HepG2 (cell line): ENCODE results near the gene MYOM1. TPM values are rescaled to one million over a fixed set of nuclear protein-coding genes. Genes with fewer than 3 reads are reported as not detected.

Experiments used
- ATAC-seq: fragments of 200-7000 bp; cut with Tn5 transposase; 3 replicates; pipeline ENCODE4 v1.9.1; 2020; ENCODE audit warnings: mild to moderate bottlenecking, moderate library complexity
- BruUV-seq: library from RNA; stranded (reverse); fragments of 400-500 nt; replicated peaks from 2 replicates; lab custom pipeline; 2021; lab: Mats Ljungman, UMichigan
- CTCF ChIA-PET: fragments of 300-600 bp; formaldehyde crosslinking; extraction: SDS; loops from one replicate; lab custom pipeline; 2021; ENCODE audit warnings: low total read pairs, inconsistent platforms, low intra/inter-chr PET ratio; lab: Yijun Ruan, JAX
- POLR2A ChIA-PET: fragments of 350-600 bp; sonication (Branson Sonifier 250); formaldehyde crosslinking; loops from one replicate; lab custom pipeline; 2020; ENCODE audit warnings: antibody characterized with exemption, inconsistent platforms; lab: Yijun Ruan, JAX
- DNase-seq: peaks from one replicate; pipeline ENCODE4 v3.0.0-alpha.2; 2015; ENCODE audit warnings: low spot score
- FAIRE-seq: peaks from 3 replicates; lab custom pipeline; 2011; peaks lifted over from hg19 to GRCh38; lab: Jason Lieb, UNC
- H2AFZ ChIP-seq: one replicate; pipeline ENCODE4 v1.6.1; 2011; ENCODE audit warnings: low read length, inconsistent platforms
- H3K27ac ChIP-seq: fragments of 300-600 bp; 3 replicates; pipeline ENCODE4 v1.8.0; 2011; ENCODE audit warnings: mixed run types, mild to moderate bottlenecking, mixed read lengths, low read length, inconsistent platforms; ENCODE audit not compliant: insufficient read depth; ENCODE audit errors: extremely low read length
- H3K27me3 ChIP-seq, 2 experiments: fragments of 200-600 bp in 1 of 2; 2 replicates in 1 of 2; 3 replicates in 1 of 2; pipeline versions ENCODE4 v1.6.0 to v1.8.0; 2011; ENCODE audit warnings: low read length in 2 of 2, mild to moderate bottlenecking in 2 of 2, moderate library complexity in 2 of 2, inconsistent platforms in 1 of 2; ENCODE audit not compliant: insufficient read depth in 2 of 2, control insufficient read depth in 1 of 2
- H3K36me3 ChIP-seq, 2 experiments: fragments of 200-600 bp in 1 of 2; replicated peaks in 1 of 2; 2 replicates in 1 of 2; 3 replicates in 1 of 2; pipeline versions ENCODE4 v1.5.1 to v1.8.0; 2011; ENCODE audit warnings: low read length in 2 of 2, inconsistent platforms in 1 of 2; ENCODE audit not compliant: insufficient read depth in 2 of 2, control insufficient read depth in 1 of 2
- H3K4me1 ChIP-seq: 2 replicates; pipeline ENCODE4 v1.5.1; 2012; ENCODE audit warnings: low read length, inconsistent platforms; ENCODE audit not compliant: insufficient read depth
- H3K4me2 ChIP-seq: 2 replicates; pipeline ENCODE4 v1.6.0; 2011; ENCODE audit warnings: low read depth, low read length, inconsistent platforms
- H3K4me3 ChIP-seq, 3 experiments: fragments of 200-600 bp in 1 of 3; sonication (generic), shearing (Covaris generic) in 1 of 3; replicated peaks in 1 of 3; 2 replicates each; pipeline ENCODE4 v1.5.1; 2011 to 2016; ENCODE audit warnings: low read length in 3 of 3, inconsistent platforms in 2 of 3, low read depth in 2 of 3, mild to moderate bottlenecking in 2 of 3, control low read depth in 1 of 3, mixed read lengths in 1 of 3; ENCODE audit not compliant: insufficient read depth in 1 of 3
- H3K79me2 ChIP-seq: one replicate; pipeline ENCODE4 v1.6.1; 2011; ENCODE audit warnings: low read length, inconsistent platforms; ENCODE audit not compliant: insufficient read depth
- H3K9ac ChIP-seq: 2 replicates; pipeline ENCODE4 v1.6.0; 2011; ENCODE audit warnings: mild to moderate bottlenecking, low read depth, low read length, inconsistent platforms; ENCODE audit not compliant: insufficient read depth
- H3K9me3 ChIP-seq: 2 replicates; pipeline ENCODE4 v1.5.1; 2012; ENCODE audit warnings: mild to moderate bottlenecking, low read length
- H4K20me1 ChIP-seq: 2 replicates; pipeline ENCODE4 v1.6.0; 2011; ENCODE audit warnings: inconsistent platforms, mild to moderate bottlenecking, low read length, moderate library complexity; ENCODE audit not compliant: insufficient read depth
- BCL6 ChIP-seq: IDR thresholded peaks from 2 replicates; pipeline ENCODE4 v1.6.1; 2016; ENCODE audit warnings: missing genetic modification reagents, missing compliant biosample characterization
- FOXK1 ChIP-seq: sonication (generic); formaldehyde crosslinking; IDR thresholded peaks from 2 replicates; pipeline ENCODE4 v1.4.0; 2020; ENCODE audit warnings: low read depth, missing genetic modification reagents, borderline replicate concordance
- FOXM1 ChIP-seq: sonication (generic); formaldehyde crosslinking; IDR thresholded peaks from 2 replicates; pipeline ENCODE4 v1.5.0; 2020; ENCODE audit warnings: missing genetic modification reagents
- GATAD1 ChIP-seq: IDR thresholded peaks from 2 replicates; pipeline ENCODE4 v1.6.1; 2016; ENCODE audit warnings: missing genetic modification reagents, missing compliant biosample characterization
- ISL2 ChIP-seq: sonication (generic); formaldehyde crosslinking; IDR thresholded peaks from 2 replicates; pipeline ENCODE4 v1.5.0; 2020; ENCODE audit warnings: missing genetic modification reagents
- KAT7 ChIP-seq: IDR thresholded peaks from 2 replicates; pipeline ENCODE4 v1.6.1; 2018; ENCODE audit warnings: borderline replicate concordance, missing compliant biosample characterization
- KDM6A ChIP-seq: IDR thresholded peaks from 2 replicates; pipeline ENCODE4 v1.6.1; 2016; ENCODE audit warnings: low read depth
- KLF9 ChIP-seq: IDR thresholded peaks from 2 replicates; pipeline ENCODE4 v1.6.1; 2016; ENCODE audit warnings: low read depth
- NKX3-1 ChIP-seq: sonication (generic); formaldehyde crosslinking; IDR thresholded peaks from 2 replicates; pipeline ENCODE4 v1.5.0; 2020; ENCODE audit warnings: missing genetic modification reagents
- NONO ChIP-seq, 2 experiments: fragments of 450-650 bp in 1 of 2; sonication (generic) in 1 of 2; formaldehyde crosslinking in 1 of 2; IDR thresholded peaks in 1 of 2; conservative IDR thresholded peaks in 1 of 2; 2 replicates each; pipeline versions ENCODE4 v1.6.1 to v1.8.0; 2017 to 2022; ENCODE audit warnings: mild to moderate bottlenecking in 1 of 2, missing genetic modification reagents in 1 of 2, moderate library complexity in 1 of 2
- SAP130 ChIP-seq: IDR thresholded peaks from 2 replicates; pipeline ENCODE4 v1.6.1; 2016; ENCODE audit warnings: low read depth
- SATB2 ChIP-seq: sonication (generic); formaldehyde crosslinking; IDR thresholded peaks from 2 replicates; pipeline ENCODE4 v1.5.0; 2020; ENCODE audit warnings: missing genetic modification reagents
- SRSF9 ChIP-seq: fragments of 200-400 bp; formaldehyde crosslinking; IDR thresholded peaks from 2 replicates; pipeline ENCODE4 v1.6.1; 2018; ENCODE audit warnings: borderline replicate concordance, mild to moderate bottlenecking, low read depth, low read length; ENCODE audit not compliant: insufficient read depth, poor library complexity, severe bottlenecking
- ZNF263 ChIP-seq: sonication (generic); formaldehyde crosslinking; IDR thresholded peaks from 2 replicates; pipeline ENCODE4 v1.4.0; 2020; ENCODE audit warnings: missing genetic modification reagents
- ZNF33A ChIP-seq: sonication (generic); formaldehyde crosslinking; IDR thresholded peaks from 2 replicates; pipeline ENCODE4 v1.5.1; 2020; ENCODE audit warnings: missing genetic modification reagents, mild to moderate bottlenecking, moderate library complexity, borderline replicate concordance
- ZNF354B ChIP-seq: sonication (generic); formaldehyde crosslinking; IDR thresholded peaks from 2 replicates; pipeline ENCODE4 v1.8.0; 2022; ENCODE audit warnings: mild to moderate bottlenecking, missing genetic modification reagents
- ZNF510 ChIP-seq: sonication (generic); formaldehyde crosslinking; IDR thresholded peaks from 2 replicates; pipeline ENCODE4 v1.4.0; 2020; ENCODE audit warnings: low read depth, mild to moderate bottlenecking, missing genetic modification reagents
- ZNF552 ChIP-seq: sonication (generic); formaldehyde crosslinking; IDR thresholded peaks from 2 replicates; pipeline ENCODE4 v1.9.0; 2022; ENCODE audit warnings: missing genetic modification reagents, mild to moderate bottlenecking, borderline replicate concordance
- in situ Hi-C: cut with HindIII; loops from 2 replicates; pipeline ENCODE4 v1.10.0; 2017; ENCODE audit warnings: low pct_unique_long_range_greater_than_20kb; ENCODE audit not compliant: extremely low pct_ligation_motif_present
- intact Hi-C: fragments of 100-400 bp; cut with micrococcal nuclease; formaldehyde crosslinking; loops from one replicate; pipeline ENCODE4 v1.10.0; 2022; ENCODE audit not compliant: unreplicated experiment
- polyA plus RNA-seq, 8 experiments: library from polyadenylated mRNA; depleted of rRNA in 3 of 8; stranded (reverse) in 7 of 8; unstranded in 1 of 8; fragments of >200 nt; fragmentation: Illumina TruSeq in 4 of 8; extraction: Trizol in 4 of 8; gene quantifications; 2 replicates each; pipeline versions ENCODE4 v1.2.1 to v1.2.3, GENCODE V29; 2011 to 2016; ENCODE audit warnings: low read depth in 4 of 8, missing spikeins in 1 of 8, mixed read lengths in 1 of 8; ENCODE audit not compliant: insufficient read depth in 1 of 8
- total RNA-seq, 5 experiments: library from RNA; depleted of rRNA; stranded (reverse); fragments of >200 nt; fragmentation: Illumina TruSeq; extraction: Trizol; gene quantifications; 2 replicates each; pipeline ENCODE4 v1.2.3, GENCODE V29; 2016; ENCODE audit warnings: low read depth in 1 of 5
- TF ChIP-seq, protein P1 (sequence below): sonication (generic); formaldehyde crosslinking; IDR thresholded peaks from 2 replicates; pipeline ENCODE4 v1.5.1; 2020; ENCODE audit warnings: missing genetic modification reagents, mild to moderate bottlenecking, borderline replicate concordance
- TF ChIP-seq, protein P2 (sequence below): sonication (generic); formaldehyde crosslinking; IDR thresholded peaks from 2 replicates; pipeline ENCODE4 v1.4.0; 2020; ENCODE audit warnings: missing genetic modification reagents

Gene MYOM1
- total and polyA plus RNA-seq, 2 of the 13 experiments (the other 11 are each of a cell fraction or from before 2014, with no cell fraction given) = 0.46 to 0.98 TPM

DNA sequence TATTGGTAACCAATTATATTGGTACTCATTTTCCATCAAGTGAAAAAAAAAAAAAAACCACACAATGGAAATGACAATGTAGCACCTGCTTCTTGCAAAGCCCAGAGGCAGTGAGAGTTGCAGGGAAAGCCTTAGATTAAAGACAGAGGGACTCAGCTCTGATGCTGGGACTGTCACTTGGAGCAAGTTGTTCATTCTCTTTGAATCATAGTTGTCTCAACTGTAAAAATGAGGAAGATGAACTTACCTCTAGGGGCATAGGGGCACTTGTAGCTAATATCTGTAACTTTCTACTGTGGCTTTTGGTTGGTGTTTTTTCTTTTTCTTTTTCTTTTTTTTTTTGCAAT is 125.5 kb downstream of the MYOM1 start:
- TF ChIP-seq GATAD1 = no peak
- no peak for TF ChIP-seq NKX3-1 (CRISPR knock-in tag)
- no peak for TF ChIP-seq ZNF33A
- TF ChIP-seq SAP130 (CRISPR knock-in tag) = no peak
- no peak for TF ChIP-seq ZNF510
- no peak for TF ChIP-seq ISL2
- TF ChIP-seq BCL6 (CRISPR knock-in tag) = no peak
- no peak for TF ChIP-seq KLF9 (CRISPR knock-in tag)
- TF ChIP-seq ZNF263 (CRISPR knock-in tag) = no peak
- TF ChIP-seq NONO (IDR thresholded peaks at IDR 0.05) = no peak
- TF ChIP-seq NONO (CRISPR knock-in tag; conservative IDR thresholded peaks at IDR 0.05) = no peak
- TF ChIP-seq KDM6A = no peak
- no peak for TF ChIP-seq FOXM1 (CRISPR knock-in tag)
- no peak for TF ChIP-seq SRSF9
- no peak for TF ChIP-seq ZNF552
- TF ChIP-seq, protein P1, sequence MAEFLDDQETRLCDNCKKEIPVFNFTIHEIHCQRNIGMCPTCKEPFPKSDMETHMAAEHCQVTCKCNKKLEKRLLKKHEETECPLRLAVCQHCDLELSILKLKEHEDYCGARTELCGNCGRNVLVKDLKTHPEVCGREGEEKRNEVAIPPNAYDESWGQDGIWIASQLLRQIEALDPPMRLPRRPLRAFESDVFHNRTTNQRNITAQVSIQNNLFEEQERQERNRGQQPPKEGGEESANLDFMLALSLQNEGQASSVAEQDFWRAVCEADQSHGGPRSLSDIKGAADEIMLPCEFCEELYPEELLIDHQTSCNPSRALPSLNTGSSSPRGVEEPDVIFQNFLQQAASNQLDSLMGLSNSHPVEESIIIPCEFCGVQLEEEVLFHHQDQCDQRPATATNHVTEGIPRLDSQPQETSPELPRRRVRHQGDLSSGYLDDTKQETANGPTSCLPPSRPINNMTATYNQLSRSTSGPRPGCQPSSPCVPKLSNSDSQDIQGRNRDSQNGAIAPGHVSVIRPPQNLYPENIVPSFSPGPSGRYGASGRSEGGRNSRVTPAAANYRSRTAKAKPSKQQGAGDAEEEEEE = no peak
- TF ChIP-seq ZNF354B (CRISPR knock-in tag) = no peak
- TF ChIP-seq SATB2 (CRISPR knock-in tag) = no peak
- TF ChIP-seq, protein P2, sequence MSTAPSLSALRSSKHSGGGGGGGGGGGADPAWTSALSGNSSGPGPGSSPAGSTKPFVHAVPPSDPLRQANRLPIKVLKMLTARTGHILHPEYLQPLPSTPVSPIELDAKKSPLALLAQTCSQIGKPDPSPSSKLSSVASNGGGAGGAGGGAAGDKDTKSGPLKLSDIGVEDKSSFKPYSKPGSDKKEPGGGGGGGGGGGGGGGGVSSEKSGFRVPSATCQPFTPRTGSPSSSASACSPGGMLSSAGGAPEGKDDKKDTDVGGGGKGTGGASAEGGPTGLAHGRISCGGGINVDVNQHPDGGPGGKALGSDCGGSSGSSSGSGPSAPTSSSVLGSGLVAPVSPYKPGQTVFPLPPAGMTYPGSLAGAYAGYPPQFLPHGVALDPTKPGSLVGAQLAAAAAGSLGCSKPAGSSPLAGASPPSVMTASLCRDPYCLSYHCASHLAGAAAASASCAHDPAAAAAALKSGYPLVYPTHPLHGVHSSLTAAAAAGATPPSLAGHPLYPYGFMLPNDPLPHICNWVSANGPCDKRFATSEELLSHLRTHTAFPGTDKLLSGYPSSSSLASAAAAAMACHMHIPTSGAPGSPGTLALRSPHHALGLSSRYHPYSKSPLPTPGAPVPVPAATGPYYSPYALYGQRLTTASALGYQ (CRISPR knock-in tag) = no peak
- no peak for TF ChIP-seq KAT7 (CRISPR knock-in tag)
- no peak for TF ChIP-seq FOXK1 (CRISPR knock-in tag)
- no peak for DNase-seq
- Histone ChIP-seq H3K36me3 (no peaks in the 10 kb centered on the region), H4K20me1 (no peaks in the 10 kb centered on the region), H3K4me2 (no peak overlapping the region), H3K79me2 (no peaks in the 10 kb centered on the region), H3K9me3 (no peaks in the 10 kb centered on the region), H3K9ac (no peak overlapping the region), H3K4me3 (no peak overlapping the region), H2AFZ (no peak overlapping the region), H3K27ac (no peak overlapping the region), H3K4me1 (peaks cover 23% of the 10 kb centered on the region), H3K27me3 (no peaks in the 10 kb centered on the region; a peak in 1 of 5 replicates)
- ChIA-PET POLR2A (no interaction called here), CTCF (no interaction called here)
- BruUV-seq = no TSS peak
- no peak for FAIRE-seq
- in situ Hi-C loops = no loop called here
- intact Hi-C loops = no loop called here
- no peak for ATAC-seq
